Measurements from ENCODE around the gene CLCN6.

DNA sequence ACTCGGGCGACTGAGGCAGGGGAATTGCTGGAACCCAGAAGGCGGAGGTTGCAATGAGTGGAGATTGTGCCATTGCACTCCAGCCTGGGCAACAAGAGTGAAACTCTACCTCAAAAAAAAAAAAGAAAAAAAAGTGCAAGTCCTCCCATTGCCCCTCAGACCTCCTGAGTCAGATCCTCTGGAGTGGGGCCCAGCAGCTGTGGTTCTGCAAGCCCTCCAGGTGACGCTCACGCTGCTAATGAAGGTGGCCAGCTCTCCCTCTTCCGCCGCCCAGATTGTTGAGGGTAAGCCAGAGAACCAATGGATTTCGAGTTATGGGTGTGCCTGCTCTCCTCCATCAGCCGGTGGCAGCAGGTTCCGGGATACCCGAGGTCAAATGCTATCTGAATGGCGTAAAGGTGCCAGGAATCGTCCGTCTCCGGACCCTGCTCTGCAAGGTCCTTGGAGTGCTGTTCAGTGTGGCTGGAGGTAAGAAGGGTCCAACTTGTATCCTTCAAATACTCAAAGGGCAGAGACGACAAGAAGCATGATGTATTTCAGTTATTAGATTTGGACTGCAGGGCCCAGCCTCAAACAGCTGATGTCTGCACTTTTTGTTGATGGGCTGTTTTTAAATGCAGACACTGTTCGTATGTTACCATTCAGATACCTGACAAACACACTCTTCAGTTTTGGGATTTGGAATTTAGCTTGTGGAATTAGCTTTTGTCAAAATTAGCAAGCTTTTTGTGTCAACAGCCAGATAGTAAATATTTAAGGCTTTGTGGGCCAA lies 17.6 kb downstream of the CLCN6 start:
- TF ChIP-seq EZH2phosphoT487 (IDR thresholded peaks at IDR 0.05; ENCODE audit: borderline replicate concordance, low read length) (no peak), EZH2 (IDR thresholded peaks at IDR 0.05; ENCODE audit: low read length, unreplicated experiment) (no peak)
- TF ChIP-seq, protein P1, sequence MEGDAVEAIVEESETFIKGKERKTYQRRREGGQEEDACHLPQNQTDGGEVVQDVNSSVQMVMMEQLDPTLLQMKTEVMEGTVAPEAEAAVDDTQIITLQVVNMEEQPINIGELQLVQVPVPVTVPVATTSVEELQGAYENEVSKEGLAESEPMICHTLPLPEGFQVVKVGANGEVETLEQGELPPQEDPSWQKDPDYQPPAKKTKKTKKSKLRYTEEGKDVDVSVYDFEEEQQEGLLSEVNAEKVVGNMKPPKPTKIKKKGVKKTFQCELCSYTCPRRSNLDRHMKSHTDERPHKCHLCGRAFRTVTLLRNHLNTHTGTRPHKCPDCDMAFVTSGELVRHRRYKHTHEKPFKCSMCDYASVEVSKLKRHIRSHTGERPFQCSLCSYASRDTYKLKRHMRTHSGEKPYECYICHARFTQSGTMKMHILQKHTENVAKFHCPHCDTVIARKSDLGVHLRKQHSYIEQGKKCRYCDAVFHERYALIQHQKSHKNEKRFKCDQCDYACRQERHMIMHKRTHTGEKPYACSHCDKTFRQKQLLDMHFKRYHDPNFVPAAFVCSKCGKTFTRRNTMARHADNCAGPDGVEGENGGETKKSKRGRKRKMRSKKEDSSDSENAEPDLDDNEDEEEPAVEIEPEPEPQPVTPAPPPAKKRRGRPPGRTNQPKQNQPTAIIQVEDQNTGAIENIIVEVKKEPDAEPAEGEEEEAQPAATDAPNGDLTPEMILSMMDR (conservative IDR thresholded peaks at IDR 0.05; ENCODE audit: low read depth, low read length), result no peak

All from PC-3 (cell line).